K562 (cell line): ENCODE measurements around the gene MIEF1. TPM values are rescaled to one million over a fixed set of nuclear protein-coding genes. Genes with fewer than 3 reads are reported as not detected.

Source experiments
- ARID2 ChIP-seq: fragments of 450-650 bp; IDR thresholded peaks from 2 replicates; pipeline ENCODE4 v1.6.1; 2017; ENCODE audit warnings: antibody characterized with exemption, mild to moderate bottlenecking
- CBX2 ChIP-seq: fragments of 200-600 bp; sonication (generic); IDR thresholded peaks from one replicate; pipeline ENCODE4 v1.6.1; 2012; ENCODE audit warnings: mild to moderate bottlenecking, low read length, inconsistent platforms; ENCODE audit not compliant: insufficient read depth, poor library complexity, severe bottlenecking
- DEAF1 ChIP-seq: fragments of 450-650 bp; formaldehyde crosslinking; IDR thresholded peaks from 2 replicates; pipeline ENCODE4 v1.4.0; 2020; ENCODE audit warnings: mild to moderate bottlenecking, moderate library complexity
- ETV5 ChIP-seq: sonication (generic); formaldehyde crosslinking; IDR thresholded peaks from 2 replicates; pipeline ENCODE4 v1.4.0; 2020; ENCODE audit warnings: low read depth, mild to moderate bottlenecking, missing genetic modification reagents
- GATA2 ChIP-seq: sonication (generic); formaldehyde crosslinking; IDR thresholded peaks from 2 replicates; pipeline ENCODE4 v1.4.0; 2020; ENCODE audit warnings: mild to moderate bottlenecking, missing genetic modification reagents
- MYNN ChIP-seq, 2 experiments: sonication (generic); formaldehyde crosslinking in 1 of 2; IDR thresholded peaks; 2 replicates each; pipeline versions ENCODE4 v1.5.0 to v1.6.1; 2016 to 2020; ENCODE audit warnings: antibody characterized with exemption in 1 of 2, missing genetic modification reagents in 1 of 2
- PHF20 ChIP-seq: fragments of 450-650 bp; IDR thresholded peaks from 2 replicates; pipeline ENCODE4 v1.6.1; 2018; ENCODE audit not compliant: partially characterized antibody
- POLR2G ChIP-seq: fragments of 200-400 bp; formaldehyde crosslinking; IDR thresholded peaks from 2 replicates; pipeline ENCODE4 v1.6.1; 2017; ENCODE audit warnings: low read depth, mild to moderate bottlenecking, antibody characterized with exemption, low read length, moderate library complexity
- RBFOX2 ChIP-seq: fragments of 200-400 bp; formaldehyde crosslinking; IDR thresholded peaks from 2 replicates; pipeline ENCODE4 v1.6.1; 2017; ENCODE audit warnings: low read depth, mild to moderate bottlenecking, low read length, moderate library complexity
- RCOR1 ChIP-seq, 2 experiments: IDR thresholded peaks; 2 replicates each; pipeline ENCODE4 v1.6.1; 2012; ENCODE audit warnings: low read depth in 2 of 2, low read length in 2 of 2, borderline replicate concordance in 1 of 2, improper control_type of control experiment in 1 of 2
- SAFB ChIP-seq: fragments of 200-400 bp; formaldehyde crosslinking; IDR thresholded peaks from 2 replicates; pipeline ENCODE4 v1.6.1; 2017; ENCODE audit warnings: low read depth, low read length, borderline replicate concordance
- SMARCA4 ChIP-seq: fragments of 450-650 bp; IDR thresholded peaks from 2 replicates; pipeline ENCODE4 v1.6.1; 2016
- SP1 ChIP-seq: sonication (generic); formaldehyde crosslinking; IDR thresholded peaks from 2 replicates; pipeline ENCODE4 v1.8.1; 2022; ENCODE audit warnings: mild to moderate bottlenecking, missing genetic modification reagents
- TEAD2 ChIP-seq: fragments of 450-650 bp; IDR thresholded peaks from 2 replicates; pipeline ENCODE4 v1.6.1; 2016; ENCODE audit warnings: missing genetic modification characterization, control low read depth, missing compliant biosample characterization
- ZBTB26 ChIP-seq: fragments of 450-650 bp; formaldehyde crosslinking; IDR thresholded peaks from 2 replicates; pipeline ENCODE4 v1.4.0; 2022; ENCODE audit warnings: missing genetic modification characterization
- ZNF780A ChIP-seq: fragments of 250-450 bp; sonication (Bioruptor Pico); IDR thresholded peaks from 2 replicates; pipeline ENCODE4 v1.5.0; 2021; ENCODE audit warnings: mild to moderate bottlenecking
- polyA plus RNA-seq, 8 experiments: library from polyadenylated mRNA; depleted of rRNA in 4 of 8; stranded (reverse) in 5 of 8; unstranded in 3 of 8; fragments of >200 nt; fragmentation: Nextera tagmentation in 2 of 8; fragmentation: Illumina TruSeq in 1 of 8; extraction: Ambion mirVana in 2 of 8; extraction: Trizol in 1 of 8; gene quantifications; 2 replicates each; pipeline versions ENCODE4 v1.2.1 to v1.2.3, GENCODE V29; 2011 to 2014; ENCODE audit warnings: inconsistent platforms in 1 of 8, missing spikeins in 1 of 8
- total RNA-seq, 7 experiments: library from RNA; depleted of rRNA in 6 of 7; stranded (reverse); fragments of >200 nt in 6 of 7; fragmentation: Illumina TruSeq in 2 of 7; extraction: Trizol in 2 of 7; gene quantifications; 2 replicates each; pipeline versions ENCODE4 v1.2.1 to v1.2.3, GENCODE V29; 2011 to 2021; ENCODE audit warnings: low replicate concordance in 1 of 7

The MIEF1 gene
- total and polyA plus RNA-seq, 9 of the 15 experiments (the other 6 are each of a cell fraction or from before 2014, with no cell fraction given), result 10.9 to 51.8 (median 25.5) TPM

DNA sequence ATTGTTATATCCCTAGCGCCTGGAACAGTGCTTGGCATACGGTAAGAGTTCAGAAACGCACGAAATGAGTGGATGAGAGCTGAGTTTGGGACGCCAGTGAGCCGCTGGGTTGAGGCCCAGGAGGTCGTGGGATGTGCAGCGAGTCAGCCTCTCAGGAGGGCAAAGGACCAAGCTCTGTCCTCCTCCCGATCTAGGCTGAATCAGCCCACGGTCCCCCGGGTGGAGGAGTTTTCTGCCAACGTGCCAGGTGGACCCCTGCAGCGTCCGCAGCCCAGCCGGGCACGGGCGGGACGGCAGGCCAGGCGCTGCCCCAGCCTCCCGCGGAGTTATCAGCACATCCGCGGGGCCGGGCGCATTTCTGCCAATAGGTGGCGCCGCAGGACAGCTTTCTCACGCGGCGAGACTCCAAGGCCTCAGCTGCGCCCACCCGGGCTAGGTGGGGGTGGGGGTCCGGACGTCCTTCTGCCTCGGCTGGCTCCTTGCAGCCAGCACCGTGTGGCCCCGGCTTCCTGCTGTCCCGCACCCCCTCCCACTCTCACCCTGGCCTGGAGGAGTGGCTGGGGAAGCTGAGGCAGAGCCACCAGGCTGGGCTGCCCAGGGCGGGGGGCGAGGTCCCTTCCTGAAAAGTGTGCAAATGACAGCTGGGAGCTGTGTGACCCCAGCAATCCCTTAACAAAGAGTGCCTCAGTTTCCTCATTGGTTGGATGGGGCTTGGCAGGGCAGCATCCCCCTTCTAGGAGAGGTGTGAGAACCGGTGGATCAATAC is 32.7 kb downstream of the MIEF1 start (continued):
- TF ChIP-seq SMARCA4 (0 out of 2 replicates have a peak, but pooled peaks have one; percentile 47), ZNF780A (CRISPR knock-in tag) (no peak), CBX2 (no peak), DEAF1 (peak; percentile 64), TEAD2 (tag) (peak; percentile 98), SAFB (no peak), POLR2G (peak; percentile 54), ZBTB26 (CRISPR knock-in tag) (no peak), RCOR1 (IDR thresholded peaks at IDR 0.05; ENCODE audit: borderline replicate concordance in 1 of 2, low read depth in 2 of 2, low read length in 2 of 2) (peak in 1 of 2 experiments; percentile 30; a peak in 1 of 4 replicates), PHF20 (peak; percentile 43), ETV5 (no peak), SP1 (CRISPR knock-in tag) (0 out of 2 replicates have a peak, but pooled peaks have one; percentile 53), RBFOX2 (peak; percentile 69), ARID2 (peak; percentile 52; the same call in 1 of the 2 replicates), MYNN (IDR thresholded peaks at IDR 0.05) (0 out of 2 replicates have a peak, but pooled peaks have one; percentile 34), MYNN (CRISPR knock-in tag; IDR thresholded peaks at IDR 0.05) (no peak), GATA2 (CRISPR knock-in tag) (peak; percentile 53; the same call in 1 of the 2 replicates)
